ENCODE data around the gene TRIM72.

- TF ChIP-seq, protein P1, sequence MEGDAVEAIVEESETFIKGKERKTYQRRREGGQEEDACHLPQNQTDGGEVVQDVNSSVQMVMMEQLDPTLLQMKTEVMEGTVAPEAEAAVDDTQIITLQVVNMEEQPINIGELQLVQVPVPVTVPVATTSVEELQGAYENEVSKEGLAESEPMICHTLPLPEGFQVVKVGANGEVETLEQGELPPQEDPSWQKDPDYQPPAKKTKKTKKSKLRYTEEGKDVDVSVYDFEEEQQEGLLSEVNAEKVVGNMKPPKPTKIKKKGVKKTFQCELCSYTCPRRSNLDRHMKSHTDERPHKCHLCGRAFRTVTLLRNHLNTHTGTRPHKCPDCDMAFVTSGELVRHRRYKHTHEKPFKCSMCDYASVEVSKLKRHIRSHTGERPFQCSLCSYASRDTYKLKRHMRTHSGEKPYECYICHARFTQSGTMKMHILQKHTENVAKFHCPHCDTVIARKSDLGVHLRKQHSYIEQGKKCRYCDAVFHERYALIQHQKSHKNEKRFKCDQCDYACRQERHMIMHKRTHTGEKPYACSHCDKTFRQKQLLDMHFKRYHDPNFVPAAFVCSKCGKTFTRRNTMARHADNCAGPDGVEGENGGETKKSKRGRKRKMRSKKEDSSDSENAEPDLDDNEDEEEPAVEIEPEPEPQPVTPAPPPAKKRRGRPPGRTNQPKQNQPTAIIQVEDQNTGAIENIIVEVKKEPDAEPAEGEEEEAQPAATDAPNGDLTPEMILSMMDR (IDR thresholded peaks at IDR 0.05; ENCODE audit: insufficient read depth, low read length, poor library complexity, severe bottlenecking) = no peak
- TF ChIP-seq EZH2phosphoT487 (conservative IDR thresholded peaks at IDR 0.05; ENCODE audit: low read length) = no peak
Observed at GRCh38 chr16:31221357-31222160, 7.6 kb downstream of the TRIM72 start.

Data from SU-DHL-6 (cell line).